ENCODE results near the gene PDE7B.
"Not testable (repeated sequence)": the region's sequence is repeated elsewhere in the genome, so short reads cannot be mapped to it uniquely, and the experiment has no call there.

Gene PDE7B

GRCh38 chr6:136095986-136096385 is 244.5 kb downstream of the PDE7B start:
- no peak for DNase-seq (ENCODE audit: low read depth in 2 of 2, low spot score in 1 of 2)

- DNase-seq (ENCODE audit: low read depth in 2 of 2, low spot score in 1 of 2), result no peak
These were observed 251.6 kb downstream of the PDE7B start for GRCh38 chr6:136102991-136103688.

DNA sequence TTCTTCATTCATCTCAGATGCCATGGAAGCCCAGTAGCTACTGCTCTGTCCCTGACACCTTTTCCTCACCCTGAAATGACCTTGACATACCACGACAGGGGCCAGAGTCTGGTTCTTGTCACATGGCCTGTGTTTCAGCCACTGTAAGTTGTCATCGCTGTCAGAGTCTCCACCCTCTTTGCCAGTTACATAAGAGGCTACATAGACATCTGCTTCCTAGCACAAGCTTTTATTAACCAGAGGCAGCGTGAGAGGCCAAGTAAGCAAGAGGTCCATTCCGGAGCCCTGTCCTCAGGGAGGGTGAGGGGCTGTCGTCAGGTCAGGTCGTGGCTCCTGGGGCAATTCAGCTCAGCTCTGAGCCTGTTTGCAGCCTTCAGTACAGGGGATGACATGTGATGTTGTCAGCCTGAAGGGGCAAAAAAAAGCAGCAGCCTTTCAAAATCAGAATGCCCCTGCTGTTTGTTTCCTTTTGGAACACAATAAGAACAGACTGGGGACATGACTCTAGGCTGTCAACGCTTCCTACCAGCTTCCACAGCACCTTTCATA is 252.3 kb downstream of the PDE7B start:
- no peak for DNase-seq (ENCODE audit: low read depth in 2 of 2, low spot score in 1 of 2)

- DNase-seq (ENCODE audit: low read depth in 2 of 2, low spot score in 1 of 2), result no peak
These were observed 253.1 kb downstream of the PDE7B start for GRCh38 chr6:136104556-136104955.

GRCh38 chr6:136105797-136106196 is 254.3 kb downstream of the PDE7B start:
- DNase-seq (ENCODE audit: low read depth in 2 of 2, low spot score in 1 of 2), result not testable (repeated sequence)

GRCh38 chr6:136108361-136108945 is 257.0 kb downstream of the PDE7B start:
- DNase-seq (ENCODE audit: low read depth in 2 of 2, low spot score in 1 of 2), result no peak

DNA sequence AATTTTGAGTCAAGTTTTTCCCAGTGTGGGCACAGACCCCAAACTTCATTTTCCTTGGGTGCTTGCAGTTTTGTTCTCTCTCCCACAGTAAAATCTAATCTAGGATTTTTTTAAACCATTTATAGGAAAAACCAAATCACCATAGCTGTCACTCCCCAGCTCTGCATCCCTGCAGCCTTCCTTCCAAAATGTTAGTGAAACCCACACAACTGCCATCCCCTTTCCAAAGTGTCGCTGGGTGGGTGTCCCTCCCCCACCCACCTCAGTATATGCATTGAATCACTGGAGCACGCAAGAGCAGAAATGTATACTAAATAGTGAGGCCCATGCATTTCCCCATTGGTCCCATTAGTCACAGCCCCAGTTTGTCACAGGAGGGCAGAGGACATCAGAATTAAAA is 260.3 kb downstream of the PDE7B start:
- DNase-seq (ENCODE audit: low read depth in 2 of 2, low spot score in 1 of 2), result no peak

GRCh38 chr6:136112262-136112661 is 260.8 kb downstream of the PDE7B start:
- no peak for DNase-seq (ENCODE audit: low read depth in 2 of 2, low spot score in 1 of 2)

GRCh38 chr6:136113736-136114173 is 262.3 kb downstream of the PDE7B start:
- no peak for DNase-seq (ENCODE audit: low read depth in 2 of 2, low spot score in 1 of 2)

DNA sequence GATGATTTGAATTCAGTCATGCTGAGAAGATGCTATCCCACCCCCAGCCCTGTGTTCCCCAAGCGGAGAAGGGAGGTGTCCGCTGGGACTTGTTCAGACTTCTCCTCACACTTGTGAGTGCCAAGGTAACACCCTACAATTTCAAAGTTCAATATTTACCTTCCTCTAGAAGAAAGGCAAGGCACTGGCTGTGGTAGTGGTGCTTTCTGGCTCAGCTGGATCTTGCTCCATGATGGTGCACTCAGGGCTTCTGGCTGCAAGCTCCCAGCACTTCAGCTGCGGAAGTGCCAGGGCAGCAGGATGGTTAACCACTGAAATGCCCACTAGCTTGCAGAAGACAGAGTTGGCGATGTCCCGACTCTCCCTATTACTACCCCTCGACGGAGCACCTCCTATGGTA is 263.2 kb downstream of the PDE7B start:
- DNase-seq (ENCODE audit: low read depth in 2 of 2, low spot score in 1 of 2), result no peak

GRCh38 chr6:136115941-136116340 is 264.4 kb downstream of the PDE7B start:
- no peak for DNase-seq (ENCODE audit: low read depth in 2 of 2, low spot score in 1 of 2)

DNA sequence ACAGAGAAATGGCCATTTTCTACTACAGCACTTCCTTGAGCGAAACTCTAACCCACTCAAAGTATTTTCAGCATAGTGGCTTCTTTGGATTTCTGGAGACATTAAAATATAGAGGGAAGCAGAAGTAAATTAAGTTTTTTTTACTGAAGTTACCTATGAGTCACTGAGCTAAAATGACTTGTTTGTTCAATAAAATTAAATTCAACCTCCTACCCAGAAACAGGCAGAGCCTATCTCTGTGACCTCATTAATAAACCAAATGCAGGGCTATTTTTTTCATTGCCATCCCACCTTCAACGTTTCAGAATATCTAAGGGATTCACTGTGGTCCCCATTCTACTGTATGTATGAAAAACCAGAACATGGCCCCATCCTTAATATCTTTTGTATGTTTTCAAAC is 265.6 kb downstream of the PDE7B start:
- DNase-seq (ENCODE audit: low read depth in 2 of 2, low spot score in 1 of 2), result no peak

DNA sequence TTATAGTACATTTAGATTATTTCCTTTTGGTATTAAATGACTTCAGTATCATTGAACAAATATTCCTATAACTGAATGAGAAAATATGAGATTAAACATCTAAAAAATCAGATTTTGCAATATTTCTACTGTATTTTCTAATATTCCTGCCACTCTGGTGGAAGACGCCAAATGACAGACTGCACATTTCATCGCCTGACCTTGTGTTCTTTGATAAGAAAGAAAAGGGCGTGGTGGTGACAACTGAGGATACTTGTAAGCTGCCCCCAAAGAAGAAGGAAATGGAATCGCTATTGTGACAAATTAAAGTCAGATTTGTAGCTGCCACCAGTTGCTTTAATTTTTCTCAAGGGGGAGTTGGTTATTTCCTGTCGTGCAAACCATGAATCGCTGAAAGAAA is 267.3 kb downstream of the PDE7B start:
- DNase-seq (ENCODE audit: low read depth in 2 of 2, low spot score in 1 of 2), result no peak

DNA sequence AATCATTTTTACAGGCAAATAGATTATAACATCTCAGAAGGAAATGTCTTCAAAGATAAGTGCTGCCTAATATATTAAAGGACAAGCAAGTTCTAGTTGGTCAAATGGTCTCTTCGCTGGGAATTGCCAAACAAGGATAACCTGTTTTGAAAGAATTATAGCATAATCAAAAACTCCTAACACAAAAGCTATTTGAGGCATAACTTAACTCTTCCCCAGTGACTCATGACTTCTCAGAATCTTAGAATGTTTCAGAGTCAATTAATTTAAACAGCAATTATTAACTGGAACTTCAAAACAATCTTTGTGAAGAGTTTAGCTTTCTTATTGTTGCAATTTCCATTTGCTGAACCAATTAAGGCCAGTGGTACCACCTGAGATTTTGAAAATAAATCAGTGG is 272.0 kb downstream of the PDE7B start:
- no peak for DNase-seq (ENCODE audit: low read depth in 2 of 2, low spot score in 1 of 2)

GRCh38 chr6:136125585-136125984 is 274.1 kb downstream of the PDE7B start:
- DNase-seq (ENCODE audit: low read depth in 2 of 2, low spot score in 1 of 2), result no peak

GRCh38 chr6:136127873-136128272 is 276.4 kb downstream of the PDE7B start:
- no peak for DNase-seq (ENCODE audit: low read depth in 2 of 2, low spot score in 1 of 2)

DNA sequence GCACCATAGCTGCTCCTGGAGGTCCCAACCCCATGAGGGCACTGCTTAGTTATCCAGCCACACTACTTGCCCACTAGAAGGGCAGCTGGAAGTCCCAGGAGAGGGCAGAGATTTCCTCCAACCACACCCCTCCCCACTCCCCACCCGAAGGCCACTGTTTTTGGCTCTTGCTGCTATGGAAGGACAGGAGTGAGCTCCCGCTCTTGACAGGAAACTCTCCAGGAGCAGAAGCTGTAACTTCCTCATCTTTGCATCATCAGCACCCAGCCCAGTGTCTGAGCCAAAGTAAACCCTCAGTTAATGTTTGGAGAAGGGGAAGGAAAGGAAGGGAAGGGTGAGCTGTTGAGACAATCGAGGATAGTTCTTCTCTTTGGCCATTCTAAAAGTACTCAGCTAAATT is 277.9 kb downstream of the PDE7B start:
- DNase-seq (ENCODE audit: low read depth in 2 of 2, low spot score in 1 of 2), result no peak

DNA sequence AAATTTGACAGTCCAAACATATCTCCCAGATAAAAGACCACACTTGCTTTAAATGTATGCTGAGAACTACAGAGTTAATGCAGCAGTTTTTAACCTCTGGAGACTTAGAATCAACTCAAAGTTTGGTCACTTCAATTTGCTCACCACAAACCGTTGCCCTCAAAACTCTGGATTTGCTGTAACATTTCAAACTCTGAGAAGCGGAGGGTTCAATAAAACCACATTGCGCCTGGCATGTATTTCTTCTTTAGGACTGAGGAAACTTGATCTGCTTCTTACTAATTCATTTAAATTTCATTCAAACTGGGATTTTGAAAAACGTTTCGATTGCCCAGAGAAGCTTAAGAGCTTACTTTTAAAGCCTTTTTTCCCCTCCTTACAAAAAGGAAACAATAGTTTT is 282.8 kb downstream of the PDE7B start:
- DNase-seq (ENCODE audit: low read depth in 2 of 2, low spot score in 1 of 2), result no peak

GRCh38 chr6:136134751-136135150 is 283.2 kb downstream of the PDE7B start:
- no peak for DNase-seq (ENCODE audit: low read depth in 2 of 2, low spot score in 1 of 2)

DNA sequence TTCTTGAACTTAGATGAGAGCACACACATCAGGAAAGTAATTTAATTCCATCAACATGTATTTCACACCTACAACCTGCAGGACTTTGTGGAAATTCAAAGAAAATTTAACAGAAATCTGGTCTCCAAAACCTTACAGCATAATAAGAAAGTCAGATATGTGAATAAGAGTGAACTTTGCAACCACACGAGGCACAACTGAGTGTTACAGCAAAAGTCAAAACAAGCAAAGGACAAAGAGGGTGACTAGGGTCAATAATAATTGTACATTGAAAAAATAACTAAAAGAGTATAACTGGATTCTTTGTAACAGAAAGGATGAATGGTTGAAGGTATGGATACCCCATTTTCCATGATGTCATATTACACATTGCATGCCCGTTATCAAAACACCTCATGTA is 284.8 kb downstream of the PDE7B start:
- no peak for DNase-seq (ENCODE audit: low read depth in 2 of 2, low spot score in 1 of 2)

DNA sequence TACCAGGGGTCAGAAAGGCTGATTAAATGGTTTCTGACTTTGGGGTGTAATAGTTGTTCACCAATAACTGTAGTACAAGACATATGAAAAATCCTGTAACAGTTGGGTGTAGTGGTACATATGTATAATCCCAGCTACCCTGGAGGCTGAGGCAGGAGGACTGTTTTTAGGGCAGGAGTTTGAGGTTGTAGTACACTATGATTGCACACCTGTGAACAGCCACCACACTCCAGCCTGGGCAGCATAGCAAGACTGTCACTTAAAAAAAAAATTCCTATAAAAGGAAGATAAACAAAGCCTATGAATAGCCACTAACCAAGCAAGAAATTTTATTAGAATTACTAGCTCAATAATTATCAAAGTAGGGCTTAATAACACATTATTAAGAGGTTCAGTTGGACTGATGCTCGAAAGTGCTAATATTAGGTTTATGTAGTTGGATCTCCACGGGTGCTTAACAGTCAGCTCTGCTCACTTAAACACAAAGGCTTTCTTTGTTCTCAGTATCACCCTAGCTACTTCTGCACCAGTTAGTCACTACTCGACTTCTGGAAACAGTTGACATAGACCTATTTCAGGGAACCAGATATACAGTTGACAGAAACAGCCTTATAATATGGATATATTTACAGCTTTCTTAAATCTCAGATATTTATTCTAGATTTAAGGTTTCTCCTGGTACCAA is 285.6 kb downstream of the PDE7B start:
- no peak for DNase-seq (ENCODE audit: low read depth in 2 of 2, low spot score in 1 of 2)

GRCh38 chr6:136137739-136138402 is 286.4 kb downstream of the PDE7B start:
- no peak for DNase-seq (ENCODE audit: low read depth in 2 of 2, low spot score in 1 of 2)

Measured in stimulated activated CD8-positive, alpha-beta memory T cell treated with anti-CD3 and anti-CD28 coated beads, Interleukin-4, amount 100 ng/mL, for 4 hours (primary cell).